HCT116 (cell line): ENCODE data around the gene SYNE4. TPM values are rescaled to one million over a fixed set of nuclear protein-coding genes. Genes with fewer than 3 reads are reported as not detected.
A peak's percentile ranks its signal among the peaks of the same experiment; 100 is the strongest.

Experiments used
- ATAC-seq: fragments of 200-7000 bp; cut with Tn5 transposase; 2 replicates; pipeline ENCODE4 v1.9.1; 2020; ENCODE audit warnings: mild to moderate bottlenecking, moderate library complexity
- BruUV-seq: library from RNA; stranded (reverse); fragments of 400-500 nt; replicated peaks from 2 replicates; lab custom pipeline; 2021; lab: Mats Ljungman, UMichigan
- CTCF ChIA-PET: fragments of 300-600 bp; sonication (Branson Sonifier 250); formaldehyde crosslinking; loops from one replicate; lab custom pipeline; 2021; ENCODE audit warnings: antibody characterized with exemption; lab: Charles Lee
- POLR2A ChIA-PET: fragments of 300-600, 350-600 bp; sonication (Branson Sonifier 250); formaldehyde crosslinking; loops from one replicate; lab custom pipeline; 2021; ENCODE audit warnings: antibody characterized with exemption; lab: Charles Lee
- RAD21 ChIA-PET, 2 experiments: fragments of 300-600 bp; sonication (Branson Sonifier 250); formaldehyde crosslinking; loops; one replicate each; lab custom pipeline; 2023; ENCODE audit warnings: low total read pairs in 2 of 2; ENCODE audit not compliant: uncharacterized antibody in 2 of 2, unreplicated experiment in 2 of 2, low non-redundant PET in 1 of 2; lab: Charles Lee
- DNase-seq: peaks from one replicate; pipeline ENCODE4 v3.0.0-alpha.2; 2010; ENCODE audit warnings: low read depth, low spot score
- H2AFZ ChIP-seq: fragments of 200-600 bp; shearing (Covaris generic), sonication (generic); 2 replicates; pipeline ENCODE4 v1.6.1; 2017; ENCODE audit warnings: low read depth, mixed run types, mixed read lengths, antibody characterized with exemption, low read length; ENCODE audit not compliant: poor library complexity, severe bottlenecking
- H3K27ac ChIP-seq: 2 replicates; pipeline ENCODE4 v1.5.1; 2012; ENCODE audit warnings: low read depth, low read length
- H3K27me3 ChIP-seq: fragments of 200-600 bp; sonication (generic); 2 replicates; pipeline ENCODE4 v1.6.1; 2016; ENCODE audit warnings: mixed run types, low read length, mixed read lengths; ENCODE audit not compliant: insufficient read depth
- H3K36me3 ChIP-seq, 2 experiments: fragments of 200-500 bp in 1 of 2; fragments of 200-600 bp in 1 of 2; sonication (Bioruptor generic) in 1 of 2; sonication (generic) in 1 of 2; 2 replicates each; pipeline versions ENCODE4 v1.5.1 to v1.6.1; 2014 to 2016; ENCODE audit warnings: low read length in 2 of 2, inconsistent platforms in 1 of 2, mixed read lengths in 1 of 2, mixed run types in 1 of 2; ENCODE audit not compliant: insufficient read depth in 2 of 2, control insufficient read depth in 1 of 2
- H3K4me1 ChIP-seq, 2 experiments: fragments of 200-600 bp in 1 of 2; sonication (generic) in 1 of 2; 2 replicates each; pipeline versions ENCODE4 v1.5.1 to v1.6.1; 2012 to 2017; ENCODE audit warnings: low read length in 2 of 2, inconsistent platforms in 1 of 2, mild to moderate bottlenecking in 1 of 2, mixed read lengths in 1 of 2, mixed run types in 1 of 2, moderate library complexity in 1 of 2; ENCODE audit not compliant: insufficient read depth in 2 of 2, control insufficient read depth in 1 of 2
- H3K4me2 ChIP-seq: fragments of 200-600 bp; sonication (generic); 2 replicates; pipeline ENCODE4 v1.6.1; 2017; ENCODE audit warnings: mixed run types, low read length, mixed read lengths
- H3K4me3 ChIP-seq, 2 experiments: fragments of 200-600 bp in 1 of 2; sonication (generic) in 1 of 2; replicated peaks in 1 of 2; 2 replicates each; pipeline ENCODE4 v1.5.1; 2011 to 2016; ENCODE audit warnings: low read length in 2 of 2, control low read depth in 1 of 2, low read depth in 1 of 2, mild to moderate bottlenecking in 1 of 2, mixed read lengths in 1 of 2, mixed run types in 1 of 2
- H3K79me2 ChIP-seq: fragments of 200-600 bp; sonication (generic); 2 replicates; pipeline ENCODE4 v1.6.1; 2017; ENCODE audit warnings: mild to moderate bottlenecking, mixed run types, low read length, moderate library complexity, mixed read lengths; ENCODE audit not compliant: insufficient read depth
- H3K9ac ChIP-seq: fragments of 200-600 bp; sonication (generic); 2 replicates; pipeline ENCODE4 v1.6.1; 2016; ENCODE audit warnings: low read length, mixed read lengths
- H3K9me2 ChIP-seq: fragments of 200-600 bp; sonication (generic), shearing (Covaris generic); 2 replicates; pipeline ENCODE4 v1.6.1; 2017; ENCODE audit warnings: mixed run types, mild to moderate bottlenecking, moderate library complexity; ENCODE audit not compliant: insufficient read depth
- H3K9me3 ChIP-seq, 2 experiments: fragments of 200-500 bp in 1 of 2; fragments of 200-600 bp in 1 of 2; sonication (Bioruptor generic) in 1 of 2; sonication (generic) in 1 of 2; 2 replicates each; pipeline ENCODE4 v1.6.1; 2014 to 2017; ENCODE audit warnings: low read length in 2 of 2, mixed read lengths in 2 of 2, inconsistent platforms in 1 of 2, low read depth in 1 of 2, mild to moderate bottlenecking in 1 of 2, mixed run types in 1 of 2, moderate library complexity in 1 of 2; ENCODE audit not compliant: control insufficient read depth in 1 of 2, insufficient read depth in 1 of 2
- H4K20me1 ChIP-seq: fragments of 200-600 bp; sonication (generic), shearing (Covaris generic); 2 replicates; pipeline ENCODE4 v1.6.1; 2017; ENCODE audit warnings: mixed run types, mild to moderate bottlenecking, moderate library complexity; ENCODE audit not compliant: insufficient read depth
- CBX3 ChIP-seq: IDR thresholded peaks from 2 replicates; pipeline ENCODE4 v1.6.1; 2012; ENCODE audit warnings: low read depth
- EGR1 ChIP-seq: IDR thresholded peaks from 2 replicates; pipeline ENCODE4 v1.6.1; 2012; ENCODE audit warnings: low read depth
- EZH2phosphoT487 ChIP-seq: fragments of 200-600 bp; IDR thresholded peaks from 2 replicates; pipeline ENCODE4 v1.6.1; 2018; ENCODE audit warnings: antibody characterized with exemption, borderline replicate concordance
- JUND ChIP-seq: IDR thresholded peaks from 2 replicates; pipeline ENCODE4 v1.6.1; 2012
- POLR2A ChIP-seq: IDR thresholded peaks from 2 replicates; pipeline ENCODE4 v1.7.0; 2011; ENCODE audit warnings: borderline replicate concordance; ENCODE audit not compliant: insufficient read depth, insufficient read length; ENCODE audit errors: extremely low read depth
- POLR2AphosphoS5 ChIP-seq: IDR thresholded peaks from 2 replicates; pipeline ENCODE4 v1.6.1; 2011; ENCODE audit warnings: mild to moderate bottlenecking, low read depth, low read length, moderate library complexity
- RAD21 ChIP-seq: IDR thresholded peaks from 2 replicates; pipeline ENCODE4 v1.6.1; 2012; ENCODE audit warnings: low read depth, mild to moderate bottlenecking
- TCF7L2 ChIP-seq: IDR thresholded peaks from 2 replicates; pipeline ENCODE4 v1.7.0; 2011; ENCODE audit warnings: borderline replicate concordance, inconsistent platforms; ENCODE audit not compliant: insufficient read depth, insufficient read length; ENCODE audit errors: extremely low read depth
- ZFX ChIP-seq: fragments of 450-650 bp; IDR thresholded peaks from 2 replicates; pipeline ENCODE4 v1.6.1; 2017
- ZNF274 ChIP-seq: fragments of 200-500 bp; sonication (Bioruptor generic); IDR thresholded peaks from 2 replicates; pipeline ENCODE4 v1.6.1; 2014; ENCODE audit warnings: mild to moderate bottlenecking, low read depth, low read length, inconsistent platforms
- intact Hi-C: fragments of 100-400 bp; cut with micrococcal nuclease; formaldehyde crosslinking; loops from 2 replicates; pipeline ENCODE4 v1.10.0; 2022
- total RNA-seq: library from RNA; stranded (reverse); gene quantifications from one replicate; pipeline ENCODE4 v1.2.1, GENCODE V29; 2021; ENCODE audit not compliant: unreplicated experiment
- TF ChIP-seq, protein P1 (sequence below), 3 experiments: fragments of 200-600 bp in 1 of 3; sonication (generic) in 1 of 3; IDR thresholded peaks in 2 of 3; conservative IDR thresholded peaks in 1 of 3; 2 replicates each; pipeline ENCODE4 v1.5.1; 2012 to 2017; ENCODE audit warnings: low read depth in 2 of 3, low read length in 2 of 3, antibody characterized with exemption in 1 of 3, borderline replicate concordance in 1 of 3, control low read depth in 1 of 3, mild to moderate bottlenecking in 1 of 3, mixed read lengths in 1 of 3, mixed run types in 1 of 3, moderate library complexity in 1 of 3; ENCODE audit not compliant: insufficient read depth in 1 of 3
- TF ChIP-seq, protein P2 (sequence below): IDR thresholded peaks from 2 replicates; pipeline ENCODE4 v1.6.1; 2012
- TF ChIP-seq, protein P3 (sequence below): IDR thresholded peaks from 2 replicates; pipeline ENCODE4 v1.6.1; 2012

The SYNE4 gene
- total RNA-seq, 1 experiment from 2014 or later: 27.9 TPM

DNA sequence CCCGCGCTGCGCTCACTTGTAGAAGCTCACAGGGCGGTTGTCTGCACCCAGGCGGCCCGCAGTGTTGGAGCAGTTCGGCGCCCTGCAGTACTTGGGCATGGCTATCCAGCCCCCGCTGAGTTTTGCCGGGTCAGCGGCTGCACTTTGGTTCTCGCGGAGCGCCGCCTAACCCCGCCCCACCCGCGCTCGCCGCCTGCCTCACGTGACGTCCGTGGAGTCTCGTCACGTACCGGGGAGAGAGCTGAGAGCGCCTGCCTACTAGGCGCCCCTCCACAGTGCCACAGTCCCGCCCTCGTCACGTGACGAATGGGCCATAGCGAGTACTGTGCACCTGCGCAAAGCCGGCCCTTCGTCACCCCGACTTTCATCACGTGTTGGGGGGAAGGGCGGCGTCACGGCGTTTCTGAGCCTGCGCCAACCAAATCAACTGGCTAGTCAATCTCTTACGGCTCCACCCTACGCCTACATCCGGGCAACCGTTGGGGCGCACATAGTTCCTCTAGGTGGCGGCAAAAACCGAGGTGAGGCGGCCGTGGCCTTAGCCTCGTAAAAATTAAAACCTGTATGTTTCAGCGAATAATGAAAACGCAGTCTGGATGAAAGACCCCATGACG is 45.6 kb upstream of the SYNE4 start, which contains the start of gene THAP8:
Gene THAP8, minus strand, starts transcription at position 167 of the 614 bp plus-strand sequence. Its CDS starts 68 bp downstream, at position 99.
- Histone ChIP-seq H3K27me3 (no peaks in the 10 kb centered on the region), H3K79me2 (peaks cover 33% of the 10 kb centered on the region), H3K4me2 (peak within 1 kb of the TSS; percentile 94), H3K4me1 (peaks cover 19 to 43% of the 10 kb centered on the region in 2 experiments), H3K9me3 (no peaks in the 10 kb centered on the region), H4K20me1 (no peaks in the 10 kb centered on the region), H3K9ac (peak within 1 kb of the TSS; percentile 73), H3K4me3 (peak within 1 kb of the TSS; percentile 51 to 74), H3K27ac (peak within 1 kb of the TSS; percentile 95), H3K36me3 (no peaks in the 10 kb centered on the region), H3K9me2 (no peaks in the 10 kb centered on the region), H2AFZ (no peak within 1 kb of the TSS)
- ChIA-PET POLR2A (interaction anchor here (0.6 to 1.6 kb wide), 4 partner anchors 10 to 1663 kb away, joined by 3 to 4 read pairs (median 4); partner anchors contain the start of gene POLR2I), RAD21 (interaction anchor here (0.6 to 0.9 kb wide), 2 partner anchors 40 to 185 kb away, joined by 3 to 6 read pairs; partner anchors contain the start of gene ALKBH6 (in 1 of the 2)), CTCF (interaction anchor here (1.1 to 1.2 kb wide), 3 partner anchors 14 to 121 kb away, joined by 3 read pairs; partner anchors contain the start of gene ALKBH6)
- no peak for TF ChIP-seq ZFX
- TF ChIP-seq ZNF274: no peak
- no peak for TF ChIP-seq EGR1
- 0 out of 2 replicates have a peak, but pooled peaks have one; percentile 11 for TF ChIP-seq RAD21
- TF ChIP-seq CBX3: no peak
- no peak for TF ChIP-seq EZH2phosphoT487
- TF ChIP-seq, protein P1, sequence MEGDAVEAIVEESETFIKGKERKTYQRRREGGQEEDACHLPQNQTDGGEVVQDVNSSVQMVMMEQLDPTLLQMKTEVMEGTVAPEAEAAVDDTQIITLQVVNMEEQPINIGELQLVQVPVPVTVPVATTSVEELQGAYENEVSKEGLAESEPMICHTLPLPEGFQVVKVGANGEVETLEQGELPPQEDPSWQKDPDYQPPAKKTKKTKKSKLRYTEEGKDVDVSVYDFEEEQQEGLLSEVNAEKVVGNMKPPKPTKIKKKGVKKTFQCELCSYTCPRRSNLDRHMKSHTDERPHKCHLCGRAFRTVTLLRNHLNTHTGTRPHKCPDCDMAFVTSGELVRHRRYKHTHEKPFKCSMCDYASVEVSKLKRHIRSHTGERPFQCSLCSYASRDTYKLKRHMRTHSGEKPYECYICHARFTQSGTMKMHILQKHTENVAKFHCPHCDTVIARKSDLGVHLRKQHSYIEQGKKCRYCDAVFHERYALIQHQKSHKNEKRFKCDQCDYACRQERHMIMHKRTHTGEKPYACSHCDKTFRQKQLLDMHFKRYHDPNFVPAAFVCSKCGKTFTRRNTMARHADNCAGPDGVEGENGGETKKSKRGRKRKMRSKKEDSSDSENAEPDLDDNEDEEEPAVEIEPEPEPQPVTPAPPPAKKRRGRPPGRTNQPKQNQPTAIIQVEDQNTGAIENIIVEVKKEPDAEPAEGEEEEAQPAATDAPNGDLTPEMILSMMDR (IDR thresholded peaks at IDR 0.05 in 2 of 3, conservative IDR thresholded peaks at IDR 0.05 in 1 of 3; ENCODE audit: borderline replicate concordance in 1 of 3, insufficient read depth in 1 of 3, low read depth in 2 of 3, low read length in 2 of 3): peak in 2 of 3 experiments; percentile 49; a peak in 2 of 6 replicates
- TF ChIP-seq POLR2AphosphoS5: peak; percentile 69
- TF ChIP-seq TCF7L2: peak; percentile 71
- TF ChIP-seq, protein P2, sequence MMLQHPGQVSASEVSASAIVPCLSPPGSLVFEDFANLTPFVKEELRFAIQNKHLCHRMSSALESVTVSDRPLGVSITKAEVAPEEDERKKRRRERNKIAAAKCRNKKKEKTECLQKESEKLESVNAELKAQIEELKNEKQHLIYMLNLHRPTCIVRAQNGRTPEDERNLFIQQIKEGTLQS: no peak
- TF ChIP-seq JUND: no peak
- TF ChIP-seq POLR2A: peak; percentile 56
- TF ChIP-seq, protein P3, sequence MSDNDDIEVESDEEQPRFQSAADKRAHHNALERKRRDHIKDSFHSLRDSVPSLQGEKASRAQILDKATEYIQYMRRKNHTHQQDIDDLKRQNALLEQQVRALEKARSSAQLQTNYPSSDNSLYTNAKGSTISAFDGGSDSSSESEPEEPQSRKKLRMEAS: peak; percentile 93
- intact Hi-C loops: loop anchor here (10.0 kb wide), 1 partner anchor 169 kb away; no protein-coding TSS in a partner anchor
- BruUV-seq: no TSS peak
- DNase-seq: peak; percentile 97
- peak; percentile 86 for ATAC-seq
